GM21717 (cell line): Measurements from ENCODE around the gene PSME2.
A peak's percentile ranks its signal among the peaks of the same experiment; 100 is the strongest.

Source experiments
- ATAC-seq: cut with Tn5 transposase; IDR thresholded peaks from one replicate; pipeline ENCODE4 v1.9.1; 2021; ENCODE audit warnings: mild to moderate bottlenecking, moderate library complexity; ENCODE audit not compliant: unreplicated experiment

PSME2 gene

GRCh38 chr14:24136684-24137528 lies 9.5 kb downstream of the PSME2 start:
- no peak for ATAC-seq

GRCh38 chr14:24135834-24136683 lies 10.4 kb downstream of the PSME2 start, which contains the start of gene PSME1:
Gene PSME1 (plus strand): TSS chr14:24136194. CDS start chr14:24136263, 69 bp downstream.
- ATAC-seq = peak; percentile 57

- ATAC-seq = no peak
Observed at GRCh38 chr14:24135584-24135833, 10.9 kb downstream of the PSME2 start.

GRCh38 chr14:24133735-24134134 lies 12.7 kb downstream of the PSME2 start:
- no peak for ATAC-seq

GRCh38 chr14:24132976-24133375 lies 13.4 kb downstream of the PSME2 start:
- ATAC-seq = no peak

GRCh38 chr14:24132061-24132685 lies 14.2 kb downstream of the PSME2 start:
- ATAC-seq = no peak

- no peak for ATAC-seq
Observed at GRCh38 chr14:24131549-24131966, 14.9 kb downstream of the PSME2 start.

- ATAC-seq = no peak
Observed at GRCh38 chr14:24130717-24131548, 15.5 kb downstream of the PSME2 start.

- no peak for ATAC-seq
Observed at GRCh38 chr14:24130380-24130716, 16.1 kb downstream of the PSME2 start, which contains the start of gene FITM1. Gene FITM1 (plus strand): TSS chr14:24130659. CDS start chr14:24131564, 905 bp downstream.

GRCh38 chr14:24129410-24129998 lies 16.9 kb downstream of the PSME2 start:
- ATAC-seq = no peak

- no peak for ATAC-seq
Observed at GRCh38 chr14:24127673-24128072, 18.7 kb downstream of the PSME2 start.

- ATAC-seq = no peak
Observed at GRCh38 chr14:24126939-24127338, 19.5 kb downstream of the PSME2 start.

GRCh38 chr14:24123424-24124417 lies 22.7 kb downstream of the PSME2 start:
- ATAC-seq = peak; percentile 53

- ATAC-seq = no peak
Observed at GRCh38 chr14:24122898-24123297, 23.5 kb downstream of the PSME2 start.

- no peak for ATAC-seq
Observed at GRCh38 chr14:24122416-24122815, 24.0 kb downstream of the PSME2 start.

- ATAC-seq = no peak
Observed at GRCh38 chr14:24121210-24121609, 25.2 kb downstream of the PSME2 start.

- ATAC-seq = no peak
Observed at GRCh38 chr14:24119691-24120090, 26.7 kb downstream of the PSME2 start.

- ATAC-seq = no peak
Observed at GRCh38 chr14:24117179-24117578, 29.2 kb downstream of the PSME2 start.
